GM21360 (cell line): Measurements from ENCODE around the gene NRF1.
"Not testable (repeated sequence)": the region's sequence is repeated elsewhere in the genome, so short reads cannot be mapped to it uniquely, and the experiment has no call there.

Experiments
- ATAC-seq: cut with Tn5 transposase; IDR thresholded peaks from one replicate; pipeline ENCODE4 v1.9.1; 2021; ENCODE audit warnings: mild to moderate bottlenecking, moderate library complexity; ENCODE audit not compliant: unreplicated experiment

NRF1 gene

GRCh38 chr7:129605960-129606614, 5.4 kb upstream of the NRF1 start:
- no peak for ATAC-seq

GRCh38 chr7:129606803-129607202, 4.7 kb upstream of the NRF1 start:
- no peak for ATAC-seq

- no peak for ATAC-seq
Observed at GRCh38 chr7:129607471-129608120, 3.9 kb upstream of the NRF1 start.

- no peak for ATAC-seq
Observed at GRCh38 chr7:129609666-129610065, 1.9 kb upstream of the NRF1 start.

GRCh38 chr7:129610709-129611245, 743 bp upstream of the NRF1 start:
- no peak for ATAC-seq

- ATAC-seq: peak; percentile 4
Observed at GRCh38 chr7:129612112-129613015, 844 bp downstream of the NRF1 start.

- no peak for ATAC-seq
Observed at GRCh38 chr7:129613016-129613337, 1.5 kb downstream of the NRF1 start.

- no peak for ATAC-seq
Observed at GRCh38 chr7:129615018-129615417, 3.5 kb downstream of the NRF1 start.

GRCh38 chr7:129616530-129616929, 5.0 kb downstream of the NRF1 start:
- ATAC-seq: no peak

GRCh38 chr7:129617178-129617577, 5.7 kb downstream of the NRF1 start:
- ATAC-seq: no peak

- no peak for ATAC-seq
Observed at GRCh38 chr7:129617652-129618051, 6.1 kb downstream of the NRF1 start.

GRCh38 chr7:129626896-129627295, 15.4 kb downstream of the NRF1 start:
- no peak for ATAC-seq

- no peak for ATAC-seq
Observed at GRCh38 chr7:129630341-129630740, 18.8 kb downstream of the NRF1 start.

- ATAC-seq: no peak
Observed at GRCh38 chr7:129634361-129635034, 23.0 kb downstream of the NRF1 start.

GRCh38 chr7:129635300-129636029, 23.9 kb downstream of the NRF1 start:
- no peak for ATAC-seq

- ATAC-seq: not testable (repeated sequence)
Observed at GRCh38 chr7:129636030-129636550, 24.6 kb downstream of the NRF1 start.

GRCh38 chr7:129636641-129637040, 25.1 kb downstream of the NRF1 start:
- ATAC-seq: no peak

- ATAC-seq: no peak
Observed at GRCh38 chr7:129640400-129640799, 28.9 kb downstream of the NRF1 start.

- no peak for ATAC-seq
Observed at GRCh38 chr7:129642871-129643549, 31.5 kb downstream of the NRF1 start.
